LHCN-M2 (cell line): Measurements from ENCODE around the gene SZRD1. TPM values are rescaled to one million over a fixed set of nuclear protein-coding genes. Genes with fewer than 3 reads are reported as not detected.
"Not testable (repeated sequence)": the region's sequence is repeated elsewhere in the genome, so short reads cannot be mapped to it uniquely, and the experiment has no call there.

ENCODE experiments used
- DNase-seq: peaks from one replicate; pipeline ENCODE4 v3.0.0-alpha.2; 2012; ENCODE audit warnings: low read depth
- polyA plus RNA-seq: library from polyadenylated mRNA; unstranded; fragments of >200 nt; gene quantifications from one replicate; pipeline ENCODE4 v1.2.1, GENCODE V29; 2012; ENCODE audit warnings: missing spikeins
- total RNA-seq: library from RNA; depleted of rRNA; stranded (reverse); fragments of >200 nt; gene quantifications from 2 replicates; pipeline ENCODE4 v1.2.3, GENCODE V29; 2014; rRNA removed

The SZRD1 gene
- total RNA-seq, result 118 and 123 TPM in 2 replicates
- polyA plus RNA-seq, result 146 TPM

GRCh38 chr1:16366722-16367257 is at the start of gene SZRD1:
Gene SZRD1 (plus strand): TSS chr1:16367242. CDS start chr1:16367258, 16 bp downstream.
- peak; percentile 99 for DNase-seq

- peak; percentile 18 for DNase-seq
Measured at GRCh38 chr1:16318555-16318954, 48.5 kb upstream of the SZRD1 start.

GRCh38 chr1:16321176-16321867 is 45.7 kb upstream of the SZRD1 start:
- no peak for DNase-seq

- peak; percentile 80 for DNase-seq
Measured at GRCh38 chr1:16324456-16324890, 42.6 kb upstream of the SZRD1 start.

GRCh38 chr1:16326833-16327404 is 40.1 kb upstream of the SZRD1 start:
- DNase-seq, result no peak

GRCh38 chr1:16334655-16335340 is 32.2 kb upstream of the SZRD1 start:
- DNase-seq, result no peak

GRCh38 chr1:16338961-16339360 is 28.1 kb upstream of the SZRD1 start:
- no peak for DNase-seq

- no peak for DNase-seq
Measured at GRCh38 chr1:16340673-16341072, 26.4 kb upstream of the SZRD1 start.

- DNase-seq, result no peak
Measured at GRCh38 chr1:16342331-16343062, 24.5 kb upstream of the SZRD1 start.

- DNase-seq, result not testable (repeated sequence)
Measured at GRCh38 chr1:16343276-16343675, 23.8 kb upstream of the SZRD1 start.

GRCh38 chr1:16348414-16349182 is 18.4 kb upstream of the SZRD1 start:
- DNase-seq, result peak; percentile 71

- no peak for DNase-seq
Measured at GRCh38 chr1:16349847-16350406, 17.1 kb upstream of the SZRD1 start.

GRCh38 chr1:16351456-16351993 is 15.5 kb upstream of the SZRD1 start:
- DNase-seq, result no peak

GRCh38 chr1:16351994-16352841 is 14.8 kb upstream of the SZRD1 start, which contains the start of gene FBXO42:
Gene FBXO42 (minus strand): TSS chr1:16352480. CDS start chr1:16315418, 37,062 bp downstream.
- DNase-seq, result peak; percentile 86

- DNase-seq, result no peak
Measured at GRCh38 chr1:16352842-16353535, 14.1 kb upstream of the SZRD1 start.

- DNase-seq, result no peak
Measured at GRCh38 chr1:16354619-16355018, 12.4 kb upstream of the SZRD1 start.

GRCh38 chr1:16356867-16357266 is 10.2 kb upstream of the SZRD1 start:
- no peak for DNase-seq

- DNase-seq, result not testable (repeated sequence)
Measured at GRCh38 chr1:16365146-16365498, 1.9 kb upstream of the SZRD1 start.
